ENCODE measurements around the gene HDHD3. TPM values are rescaled to one million over a fixed set of nuclear protein-coding genes. Genes with fewer than 3 reads are reported as not detected.
"Not testable (repeated sequence)": the region's sequence is repeated elsewhere in the genome, so short reads cannot be mapped to it uniquely, and the experiment has no call there.

HDHD3 gene
- total RNA-seq, 1 donor from 2014 or later = 19.0 TPM

- intact Hi-C loops (cut with micrococcal nuclease) = not testable (repeated sequence)
Observed at GRCh38 chr9:113365652-113366051, 11.1 kb downstream of the HDHD3 start.

- intact Hi-C loops (cut with micrococcal nuclease) = no loop called here
Observed at GRCh38 chr9:113364951-113365350, 11.8 kb downstream of the HDHD3 start.

- intact Hi-C loops (cut with micrococcal nuclease) = no loop called here
Observed at GRCh38 chr9:113363336-113363735, 13.4 kb downstream of the HDHD3 start.

GRCh38 chr9:113361304-113362018 is 15.3 kb downstream of the HDHD3 start:
- intact Hi-C loops (cut with micrococcal nuclease) = no loop called here

GRCh38 chr9:113360242-113360842 is 16.4 kb downstream of the HDHD3 start:
- intact Hi-C loops (cut with micrococcal nuclease) = no loop called here

- intact Hi-C loops (cut with micrococcal nuclease) = no loop called here
Observed at GRCh38 chr9:113359385-113359784, 17.4 kb downstream of the HDHD3 start.

- intact Hi-C loops (cut with micrococcal nuclease) = no loop called here
Observed at GRCh38 chr9:113356686-113357292, 20.0 kb downstream of the HDHD3 start.

- intact Hi-C loops (cut with micrococcal nuclease) = no loop called here
Observed at GRCh38 chr9:113355040-113355596, 21.7 kb downstream of the HDHD3 start.

GRCh38 chr9:113352411-113352810 is 24.4 kb downstream of the HDHD3 start:
- intact Hi-C loops (cut with micrococcal nuclease) = no loop called here

- intact Hi-C loops (cut with micrococcal nuclease) = no loop called here
Observed at GRCh38 chr9:113352006-113352405, 24.8 kb downstream of the HDHD3 start.

GRCh38 chr9:113350937-113351336 is 25.8 kb downstream of the HDHD3 start:
- intact Hi-C loops (cut with micrococcal nuclease) = loop anchor here (1.0 to 2.0 kb wide), 4 partner anchors 50 to 130 kb away; partner anchors contain the start of genes ALAD, C9orf43, CDC26 and FKBP15

GRCh38 chr9:113350107-113350661 is 26.6 kb downstream of the HDHD3 start:
- intact Hi-C loops (cut with micrococcal nuclease) = loop anchor here (1.0 to 2.0 kb wide), 3 partner anchors 60 to 129 kb away; partner anchors contain the start of genes C9orf43, CDC26, FKBP15 and POLE3

- intact Hi-C loops (cut with micrococcal nuclease) = loop anchor here (1.0 to 2.0 kb wide), 4 partner anchors 9 to 129 kb away; partner anchors contain the start of genes C9orf43, CDC26, FKBP15 and POLE3
Observed at GRCh38 chr9:113349445-113350094, 27.2 kb downstream of the HDHD3 start, which contains the start of gene BSPRY. BSPRY (plus strand) TSS chr9:113349541; CDS start chr9:113349580, 39 bp downstream.

- intact Hi-C loops (cut with micrococcal nuclease) = loop anchor here (1.0 kb wide), 1 partner anchor 9 kb away; the partner anchor contains the start of gene WDR31
Observed at GRCh38 chr9:113349066-113349444, 27.7 kb downstream of the HDHD3 start.

- intact Hi-C loops (cut with micrococcal nuclease) = loop anchor here (1.0 kb wide), 1 partner anchor 29 kb away; no protein-coding TSS in a partner anchor
Observed at GRCh38 chr9:113348437-113348836, 28.3 kb downstream of the HDHD3 start.

- intact Hi-C loops (cut with micrococcal nuclease) = no loop called here
Observed at GRCh38 chr9:113345671-113346070, 31.1 kb downstream of the HDHD3 start.

GRCh38 chr9:113345190-113345589 is 31.6 kb downstream of the HDHD3 start:
- intact Hi-C loops (cut with micrococcal nuclease) = no loop called here

- intact Hi-C loops (cut with micrococcal nuclease) = no loop called here
Observed at GRCh38 chr9:113343732-113344231, 33.0 kb downstream of the HDHD3 start.

- intact Hi-C loops (cut with micrococcal nuclease) = no loop called here
Observed at GRCh38 chr9:113341712-113342410, 34.9 kb downstream of the HDHD3 start.
